Brain microvascular endothelial cell (primary cell): ENCODE data around the gene RMI2.

Source experiments
- DNase-seq: peaks from one replicate; pipeline ENCODE4 v3.0.0-alpha.2; 2020
- H3K27ac ChIP-seq: fragments of 250-450 bp; sonication (Bioruptor Pico); 2 replicates; pipeline ENCODE4 v1.5.1; 2020; ENCODE audit warnings: mild to moderate bottlenecking, moderate library complexity
- H3K27me3 ChIP-seq: fragments of 250-450 bp; sonication (Bioruptor Pico); replicated peaks from 2 replicates; pipeline ENCODE4 v1.5.1; 2020; ENCODE audit warnings: mild to moderate bottlenecking
- H3K36me3 ChIP-seq: fragments of 250-450 bp; sonication (Bioruptor Pico); replicated peaks from 2 replicates; pipeline ENCODE4 v1.5.1; 2020; ENCODE audit warnings: mild to moderate bottlenecking
- H3K4me3 ChIP-seq: 2 replicates; pipeline ENCODE4 v1.5.1; 2011; ENCODE audit warnings: low read depth, mild to moderate bottlenecking, control low read depth, low read length, moderate library complexity
- in situ Hi-C: cut with HindIII; loops from 2 replicates; pipeline ENCODE4 v1.10.0; 2017; ENCODE audit warnings: low sequenced_read_pairs, low pct_ligation_motif_present
- TF ChIP-seq, protein P1 (sequence below): IDR thresholded peaks from 2 replicates; pipeline ENCODE4 v1.5.1; 2011; ENCODE audit warnings: low read depth, mild to moderate bottlenecking, moderate library complexity, low read length, control low read depth, inconsistent platforms; ENCODE audit errors: missing control alignments

RMI2 gene

DNA sequence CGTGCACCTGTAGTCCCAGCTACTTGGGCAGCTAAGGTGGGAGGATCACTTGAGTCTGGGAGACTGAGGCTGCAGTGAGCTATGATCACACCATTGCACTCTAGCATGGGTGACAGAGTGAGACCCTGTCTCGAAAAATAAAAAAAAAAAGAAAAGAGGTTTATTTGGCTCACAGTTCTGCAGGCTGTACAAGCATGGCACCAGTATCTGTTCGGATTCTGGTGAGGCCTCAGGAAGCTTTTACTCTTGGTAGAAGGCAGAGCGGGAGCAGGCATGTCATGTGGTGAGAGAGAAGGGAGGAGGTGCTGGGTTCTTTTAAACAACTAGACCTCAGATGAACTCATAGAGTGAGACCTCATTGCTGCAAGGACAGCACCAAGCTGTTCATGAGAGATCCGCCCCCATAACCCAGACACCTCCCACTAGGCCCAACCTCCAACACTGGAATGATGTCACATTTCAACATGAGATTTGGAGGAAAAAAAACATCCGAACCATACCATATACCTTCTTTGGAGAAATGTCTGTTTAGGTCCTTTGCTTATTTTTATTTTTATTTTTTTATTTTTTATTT is 10.3 kb upstream of the RMI2 start:
- no peaks in the 10 kb centered on the region for H3K27me3 ChIP-seq
- DNase-seq: no peak
- in situ Hi-C loops: no loop called here
- H3K36me3 ChIP-seq: no peaks in the 10 kb centered on the region
- TF ChIP-seq, protein P1, sequence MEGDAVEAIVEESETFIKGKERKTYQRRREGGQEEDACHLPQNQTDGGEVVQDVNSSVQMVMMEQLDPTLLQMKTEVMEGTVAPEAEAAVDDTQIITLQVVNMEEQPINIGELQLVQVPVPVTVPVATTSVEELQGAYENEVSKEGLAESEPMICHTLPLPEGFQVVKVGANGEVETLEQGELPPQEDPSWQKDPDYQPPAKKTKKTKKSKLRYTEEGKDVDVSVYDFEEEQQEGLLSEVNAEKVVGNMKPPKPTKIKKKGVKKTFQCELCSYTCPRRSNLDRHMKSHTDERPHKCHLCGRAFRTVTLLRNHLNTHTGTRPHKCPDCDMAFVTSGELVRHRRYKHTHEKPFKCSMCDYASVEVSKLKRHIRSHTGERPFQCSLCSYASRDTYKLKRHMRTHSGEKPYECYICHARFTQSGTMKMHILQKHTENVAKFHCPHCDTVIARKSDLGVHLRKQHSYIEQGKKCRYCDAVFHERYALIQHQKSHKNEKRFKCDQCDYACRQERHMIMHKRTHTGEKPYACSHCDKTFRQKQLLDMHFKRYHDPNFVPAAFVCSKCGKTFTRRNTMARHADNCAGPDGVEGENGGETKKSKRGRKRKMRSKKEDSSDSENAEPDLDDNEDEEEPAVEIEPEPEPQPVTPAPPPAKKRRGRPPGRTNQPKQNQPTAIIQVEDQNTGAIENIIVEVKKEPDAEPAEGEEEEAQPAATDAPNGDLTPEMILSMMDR: no peak
- H3K4me3 ChIP-seq: no peak overlapping the region
- no peak overlapping the region for H3K27ac ChIP-seq

DNA sequence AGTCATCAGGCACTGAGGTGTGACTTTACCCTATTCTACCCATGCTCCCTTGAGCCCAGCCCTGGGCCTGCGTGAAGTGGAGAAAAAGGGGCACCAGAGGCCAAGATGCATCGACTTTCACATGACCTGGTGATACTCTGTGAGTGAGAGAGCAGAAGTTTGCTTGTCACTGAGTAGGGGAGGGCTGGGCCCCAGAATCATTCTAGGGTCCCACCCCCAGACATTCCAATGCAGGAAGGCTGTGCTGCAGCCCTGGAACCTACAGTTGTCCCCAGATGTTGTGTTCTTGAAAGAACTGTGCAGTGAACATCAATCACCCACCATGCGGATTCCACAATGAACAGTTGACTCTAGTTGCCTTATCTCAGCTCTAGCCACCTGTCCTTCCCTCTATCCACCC is 6.2 kb upstream of the RMI2 start:
- no peaks in the 10 kb centered on the region for H3K36me3 ChIP-seq
- H3K27me3 ChIP-seq: no peaks in the 10 kb centered on the region
- in situ Hi-C loops: no loop called here
- DNase-seq: no peak
- H3K27ac ChIP-seq: no peak overlapping the region
- TF ChIP-seq, protein P1: no peak
- H3K4me3 ChIP-seq: no peak overlapping the region

DNA sequence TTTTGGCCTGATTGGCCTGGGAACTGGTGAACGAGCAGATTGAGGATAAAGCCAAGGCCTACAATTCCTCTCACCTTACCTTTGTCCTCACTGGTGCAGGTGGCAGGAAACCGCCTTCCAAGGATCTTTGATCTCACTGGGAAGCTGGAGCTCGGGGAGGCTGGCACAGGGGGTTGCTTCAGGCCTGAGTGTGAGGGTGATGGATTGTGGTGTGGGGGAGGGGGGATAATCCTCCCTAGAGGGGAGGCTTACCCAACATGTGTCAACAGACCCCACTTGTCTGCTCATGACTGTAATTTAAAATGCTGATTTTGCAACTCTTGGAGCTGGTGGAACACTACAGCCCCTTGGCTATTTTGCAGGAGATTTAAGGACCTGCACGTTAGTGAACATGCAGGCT is 4.5 kb upstream of the RMI2 start:
- DNase-seq: no peak
- H3K36me3 ChIP-seq: no peaks in the 10 kb centered on the region
- no peak overlapping the region for H3K4me3 ChIP-seq
- in situ Hi-C loops: no loop called here
- TF ChIP-seq, protein P1: no peak
- no peaks in the 10 kb centered on the region for H3K27me3 ChIP-seq
- no peak overlapping the region for H3K27ac ChIP-seq

DNA sequence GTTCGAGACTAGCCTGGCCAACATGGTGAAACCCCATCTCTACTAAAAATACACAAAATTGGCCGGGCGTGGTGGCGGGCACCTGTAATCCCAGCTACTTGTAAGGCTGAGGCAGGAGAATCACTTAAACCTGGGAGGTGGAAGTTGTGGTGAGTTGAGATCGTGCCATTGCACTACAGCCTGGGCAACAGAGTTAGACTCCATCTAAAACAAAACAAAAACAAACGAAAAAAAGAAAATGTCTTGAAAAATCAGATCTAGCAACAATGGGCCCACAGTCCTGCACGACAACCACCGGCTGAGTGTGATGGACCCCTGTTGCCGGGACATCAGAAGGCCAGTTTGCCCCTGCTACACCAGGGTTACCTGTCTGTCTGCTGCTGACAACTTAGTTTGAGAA is 3.9 kb upstream of the RMI2 start:
- in situ Hi-C loops: no loop called here
- Histone ChIP-seq H3K4me3 (no peak overlapping the region), H3K27ac (no peak overlapping the region), H3K27me3 (no peaks in the 10 kb centered on the region), H3K36me3 (no peaks in the 10 kb centered on the region)
- no peak for DNase-seq
- TF ChIP-seq, protein P1: no peak

DNA sequence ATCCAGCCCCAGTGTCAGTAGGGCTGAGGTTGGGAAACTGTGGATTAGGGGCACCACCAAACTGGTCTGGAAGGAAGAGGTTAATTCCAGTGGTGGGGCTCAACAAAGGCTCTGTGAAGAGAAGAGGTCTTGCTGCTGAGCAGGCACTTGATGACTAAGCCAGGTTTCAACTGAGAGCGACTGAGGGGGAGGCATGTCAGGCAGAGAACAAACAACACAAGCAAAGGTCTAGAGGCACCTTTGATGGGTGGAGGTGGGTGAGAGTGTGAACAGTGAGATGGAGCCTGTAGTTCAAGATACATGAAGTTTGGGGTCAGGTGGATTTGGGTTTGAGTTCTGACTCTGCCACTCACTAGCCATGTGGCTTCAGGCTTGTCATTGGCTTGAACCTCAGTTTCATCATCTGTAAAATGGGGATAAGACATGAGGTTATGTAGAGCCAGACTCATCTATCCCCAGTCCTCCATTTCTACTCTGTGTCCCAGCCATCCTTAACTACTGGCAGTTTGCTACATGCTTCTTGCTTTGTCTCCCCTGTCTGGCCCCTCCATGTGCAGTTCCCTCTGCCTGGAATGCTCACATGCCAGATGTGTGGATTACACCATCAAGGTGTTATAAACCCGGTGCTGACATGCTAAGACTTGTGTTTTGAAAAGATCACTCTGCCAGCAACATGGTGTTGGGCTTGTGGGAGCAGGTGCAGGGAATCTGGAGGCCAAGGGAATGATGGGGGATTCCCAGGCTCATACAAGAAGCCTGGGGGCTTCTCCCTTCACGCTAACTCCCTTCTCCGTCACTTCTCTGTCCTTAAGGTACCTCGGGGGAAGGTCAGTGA is 3.0 kb upstream of the RMI2 start:
- H3K36me3 ChIP-seq: no peaks in the 10 kb centered on the region
- no peak overlapping the region for H3K27ac ChIP-seq
- H3K4me3 ChIP-seq: no peak overlapping the region
- DNase-seq: no peak
- in situ Hi-C loops: no loop called here
- H3K27me3 ChIP-seq: no peaks in the 10 kb centered on the region
- TF ChIP-seq, protein P1: no peak
